ENCODE results near the gene DMD. TPM values are rescaled to one million over a fixed set of nuclear protein-coding genes. Genes with fewer than 3 reads are reported as not detected.

DMD gene
- total RNA-seq, 6 experiments from 2014 or later = 4.9 to 6.0 (median 5.5) TPM

GRCh38 chrX:31506928-31507327, 1704.4 kb downstream of the DMD start:
- H3K4me3 Mint-ChIP-seq = no peak overlapping the region
- H3K27me3 Mint-ChIP-seq (ENCODE audit: insufficient read depth) = no peaks in the 10 kb centered on the region
- H3K4me1 Mint-ChIP-seq (ENCODE audit: low read depth) = peaks cover 18% of the 10 kb centered on the region
- no peaks in the 10 kb centered on the region for H3K9me3 Mint-ChIP-seq
- no peaks in the 10 kb centered on the region for H3K36me3 Mint-ChIP-seq (ENCODE audit: low read depth)
- DNase-seq = no peak
- no peak overlapping the region for H3K27ac Mint-ChIP-seq
- no peak for TF ChIP-seq CTCF (IDR thresholded peaks at IDR 0.05)

- Mint-ChIP-seq H3K4me3 (no peak overlapping the region), H3K27me3 (ENCODE audit: insufficient read depth) (no peaks in the 10 kb centered on the region), H3K4me1 (ENCODE audit: low read depth) (peaks cover 18% of the 10 kb centered on the region), H3K36me3 (ENCODE audit: low read depth) (no peaks in the 10 kb centered on the region), H3K9me3 (no peaks in the 10 kb centered on the region), H3K27ac (no peak overlapping the region)
- TF ChIP-seq CTCF (IDR thresholded peaks at IDR 0.05) = no peak
- DNase-seq = no peak
Measured at GRCh38 chrX:31506360-31506759, 1705.0 kb downstream of the DMD start.

GRCh38 chrX:31500921-31501320, 1710.4 kb downstream of the DMD start:
- Mint-ChIP-seq H3K4me1 (ENCODE audit: low read depth) (peaks cover 26% of the 10 kb centered on the region), H3K27me3 (ENCODE audit: insufficient read depth) (no peaks in the 10 kb centered on the region), H3K4me3 (no peak overlapping the region), H3K9me3 (no peaks in the 10 kb centered on the region), H3K36me3 (ENCODE audit: low read depth) (no peaks in the 10 kb centered on the region), H3K27ac (no peak overlapping the region)
- no peak for TF ChIP-seq CTCF (IDR thresholded peaks at IDR 0.05)
- no peak for DNase-seq

- no peaks in the 10 kb centered on the region for H3K36me3 Mint-ChIP-seq (ENCODE audit: low read depth)
- H3K27me3 Mint-ChIP-seq (ENCODE audit: insufficient read depth) = no peaks in the 10 kb centered on the region
- peak; percentile 55 for DNase-seq
- no peak overlapping the region for H3K4me3 Mint-ChIP-seq
- no peaks in the 10 kb centered on the region for H3K9me3 Mint-ChIP-seq
- H3K27ac Mint-ChIP-seq = peak overlapping the region; percentile 58
- no peak for TF ChIP-seq CTCF (IDR thresholded peaks at IDR 0.05)
- H3K4me1 Mint-ChIP-seq (ENCODE audit: low read depth) = peaks cover 26% of the 10 kb centered on the region
Measured at GRCh38 chrX:31499109-31499508, 1712.2 kb downstream of the DMD start.

GRCh38 chrX:31497086-31497485, 1714.3 kb downstream of the DMD start:
- peak overlapping the region; percentile 82 for H3K27ac Mint-ChIP-seq
- no peak for TF ChIP-seq CTCF (IDR thresholded peaks at IDR 0.05)

GRCh38 chrX:31487951-31488350, 1723.4 kb downstream of the DMD start:
- Mint-ChIP-seq H3K27ac (no peak overlapping the region), H3K9me3 (no peaks in the 10 kb centered on the region), H3K4me1 (ENCODE audit: low read depth) (peaks cover 7% of the 10 kb centered on the region), H3K4me3 (no peak overlapping the region), H3K27me3 (ENCODE audit: insufficient read depth) (0 out of 2 replicates have a peak, but pooled peaks cover 2% of the 10 kb centered on the region), H3K36me3 (ENCODE audit: low read depth) (no peaks in the 10 kb centered on the region)
- no peak for TF ChIP-seq CTCF (IDR thresholded peaks at IDR 0.05)
- no peak for DNase-seq

More at GRCh38 chrX:31497086-31497485, 1714.3 kb downstream of the DMD start:
- Mint-ChIP-seq H3K4me3 (peak overlapping the region; percentile 41), H3K9me3 (no peaks in the 10 kb centered on the region), H3K27me3 (ENCODE audit: insufficient read depth) (no peaks in the 10 kb centered on the region), H3K36me3 (ENCODE audit: low read depth) (no peaks in the 10 kb centered on the region), H3K4me1 (ENCODE audit: low read depth) (peaks cover 26% of the 10 kb centered on the region)
- peak; percentile 25 for DNase-seq

Data from HFFc6 (cell line).